DOHH2 (cell line): ENCODE data around the gene DMAC1.

Source experiments
- H3F3A ChIP-seq: fragments of 200-600 bp; sonication (generic), shearing (Covaris generic); 2 replicates; pipeline ENCODE4 v1.6.0; 2016; ENCODE audit warnings: antibody characterized with exemption, mild to moderate bottlenecking; ENCODE audit not compliant: control insufficient read depth, insufficient read depth
- H3K27ac ChIP-seq: fragments of 200-600 bp; sonication (generic); 2 replicates; pipeline ENCODE4 v1.5.1; 2014; ENCODE audit warnings: low read depth, mild to moderate bottlenecking, low read length, moderate library complexity
- H3K27me3 ChIP-seq: fragments of 200-600 bp; sonication (generic); 2 replicates; pipeline ENCODE4 v1.6.1; 2014; ENCODE audit warnings: mild to moderate bottlenecking, low read length, mixed read lengths; ENCODE audit not compliant: control insufficient read depth
- H3K36me3 ChIP-seq: fragments of 200-600 bp; sonication (generic); 2 replicates; pipeline ENCODE4 v1.6.1; 2014; ENCODE audit warnings: mild to moderate bottlenecking, low read length, moderate library complexity, mixed read lengths; ENCODE audit not compliant: control insufficient read depth
- H3K4me1 ChIP-seq: fragments of 200-600 bp; sonication (generic); 2 replicates; pipeline ENCODE4 v1.6.1; 2014; ENCODE audit warnings: mild to moderate bottlenecking, low read length, mixed read lengths; ENCODE audit not compliant: control insufficient read depth
- H3K4me2 ChIP-seq: fragments of 200-600 bp; sonication (generic); 2 replicates; pipeline ENCODE4 v1.6.0; 2014; ENCODE audit warnings: mild to moderate bottlenecking, low read length, moderate library complexity
- H3K4me3 ChIP-seq: fragments of 200-600 bp; sonication (generic); 2 replicates; pipeline ENCODE4 v1.5.1; 2014; ENCODE audit warnings: mild to moderate bottlenecking, low read length, mixed read lengths
- H3K79me2 ChIP-seq: fragments of 200-600 bp; sonication (generic); 2 replicates; pipeline ENCODE4 v1.6.1; 2014; ENCODE audit warnings: mild to moderate bottlenecking, low read length, mixed read lengths; ENCODE audit not compliant: control insufficient read depth
- H3K9me2 ChIP-seq: fragments of 200-600 bp; sonication (generic); replicated peaks from 2 replicates; pipeline ENCODE4 v1.6.1; 2014; ENCODE audit warnings: mild to moderate bottlenecking, low read length, mixed read lengths; ENCODE audit not compliant: control insufficient read depth
- H3K9me3 ChIP-seq: fragments of 200-600 bp; sonication (generic); 2 replicates; pipeline ENCODE4 v1.6.1; 2014; ENCODE audit warnings: antibody characterized with exemption, low read length, mixed read lengths; ENCODE audit not compliant: control insufficient read depth, insufficient read depth
- H4K20me1 ChIP-seq: fragments of 200-600 bp; sonication (generic); 2 replicates; pipeline ENCODE4 v1.6.0; 2014; ENCODE audit warnings: low read depth, mild to moderate bottlenecking, antibody characterized with exemption, low read length, moderate library complexity; ENCODE audit not compliant: control insufficient read depth, insufficient read depth
- EZH2phosphoT487 ChIP-seq: fragments of 200-600 bp; sonication (generic); IDR thresholded peaks from 2 replicates; pipeline ENCODE4 v1.6.1; 2017; ENCODE audit warnings: borderline replicate concordance, mild to moderate bottlenecking, antibody characterized with exemption, low read length, moderate library complexity, mixed read lengths
- TF ChIP-seq, protein P1 (sequence below): fragments of 200-600 bp; sonication (generic); IDR thresholded peaks from one replicate; pipeline ENCODE4 v1.5.1; 2014; ENCODE audit warnings: antibody characterized with exemption, mild to moderate bottlenecking, low read depth, low read length; ENCODE audit not compliant: poor library complexity, severe bottlenecking

Gene DMAC1

DNA sequence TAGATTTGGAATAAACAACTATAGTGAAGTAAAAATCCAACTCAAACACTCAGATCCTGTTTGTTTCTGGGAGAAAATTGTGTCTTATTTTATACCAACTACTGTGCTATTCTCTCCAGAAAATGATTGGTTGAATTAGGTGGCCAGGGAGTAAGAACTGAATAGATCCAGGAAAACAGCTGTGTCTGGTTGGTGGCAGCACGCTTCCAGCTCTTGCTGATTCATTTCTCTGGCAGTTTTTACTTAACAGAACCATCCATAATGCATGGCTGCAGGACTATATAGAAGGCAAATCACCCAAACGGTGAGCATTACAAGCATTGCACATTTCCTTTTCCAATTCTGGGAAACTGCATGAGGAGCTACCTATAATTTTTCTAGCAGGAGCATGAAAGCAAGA is 29.5 kb downstream of the DMAC1 start:
- H3K9me3 ChIP-seq, result no peaks in the 10 kb centered on the region
- no peaks in the 10 kb centered on the region for H3F3A ChIP-seq
- H3K79me2 ChIP-seq, result no peaks in the 10 kb centered on the region

GRCh38 chr9:7762600-7762999 is 37.0 kb downstream of the DMAC1 start:
- no peak for TF ChIP-seq EZH2phosphoT487
- TF ChIP-seq, protein P1, sequence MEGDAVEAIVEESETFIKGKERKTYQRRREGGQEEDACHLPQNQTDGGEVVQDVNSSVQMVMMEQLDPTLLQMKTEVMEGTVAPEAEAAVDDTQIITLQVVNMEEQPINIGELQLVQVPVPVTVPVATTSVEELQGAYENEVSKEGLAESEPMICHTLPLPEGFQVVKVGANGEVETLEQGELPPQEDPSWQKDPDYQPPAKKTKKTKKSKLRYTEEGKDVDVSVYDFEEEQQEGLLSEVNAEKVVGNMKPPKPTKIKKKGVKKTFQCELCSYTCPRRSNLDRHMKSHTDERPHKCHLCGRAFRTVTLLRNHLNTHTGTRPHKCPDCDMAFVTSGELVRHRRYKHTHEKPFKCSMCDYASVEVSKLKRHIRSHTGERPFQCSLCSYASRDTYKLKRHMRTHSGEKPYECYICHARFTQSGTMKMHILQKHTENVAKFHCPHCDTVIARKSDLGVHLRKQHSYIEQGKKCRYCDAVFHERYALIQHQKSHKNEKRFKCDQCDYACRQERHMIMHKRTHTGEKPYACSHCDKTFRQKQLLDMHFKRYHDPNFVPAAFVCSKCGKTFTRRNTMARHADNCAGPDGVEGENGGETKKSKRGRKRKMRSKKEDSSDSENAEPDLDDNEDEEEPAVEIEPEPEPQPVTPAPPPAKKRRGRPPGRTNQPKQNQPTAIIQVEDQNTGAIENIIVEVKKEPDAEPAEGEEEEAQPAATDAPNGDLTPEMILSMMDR, result no peak
- no peak overlapping the region for H3K27ac ChIP-seq
- no peaks in the 10 kb centered on the region for H4K20me1 ChIP-seq
- no peaks in the 10 kb centered on the region for H3K9me3 ChIP-seq
- no peak overlapping the region for H3K4me2 ChIP-seq
- H3K36me3 ChIP-seq, result no peaks in the 10 kb centered on the region
- no peaks in the 10 kb centered on the region for H3K79me2 ChIP-seq
- no peaks in the 10 kb centered on the region for H3K4me1 ChIP-seq
- H3K27me3 ChIP-seq, result no peaks in the 10 kb centered on the region
- no peaks in the 10 kb centered on the region; the same call in 1 of the 2 replicates for H3K9me2 ChIP-seq
- H3F3A ChIP-seq, result no peaks in the 10 kb centered on the region
- no peak overlapping the region for H3K4me3 ChIP-seq

More for the DNA sequence above, 29.5 kb downstream of the DMAC1 start:
- H3K9me2 ChIP-seq, result no peaks in the 10 kb centered on the region; the same call in 1 of the 2 replicates
- TF ChIP-seq EZH2phosphoT487, result no peak
- TF ChIP-seq, protein P1, result no peak
- H4K20me1 ChIP-seq, result no peaks in the 10 kb centered on the region
- no peak overlapping the region for H3K4me2 ChIP-seq
- H3K27ac ChIP-seq, result no peak overlapping the region
- H3K27me3 ChIP-seq, result peaks cover 2% of the 10 kb centered on the region; the same call in 1 of the 2 replicates
- H3K36me3 ChIP-seq, result no peaks in the 10 kb centered on the region
- no peaks in the 10 kb centered on the region for H3K4me1 ChIP-seq
- H3K4me3 ChIP-seq, result no peak overlapping the region

DNA sequence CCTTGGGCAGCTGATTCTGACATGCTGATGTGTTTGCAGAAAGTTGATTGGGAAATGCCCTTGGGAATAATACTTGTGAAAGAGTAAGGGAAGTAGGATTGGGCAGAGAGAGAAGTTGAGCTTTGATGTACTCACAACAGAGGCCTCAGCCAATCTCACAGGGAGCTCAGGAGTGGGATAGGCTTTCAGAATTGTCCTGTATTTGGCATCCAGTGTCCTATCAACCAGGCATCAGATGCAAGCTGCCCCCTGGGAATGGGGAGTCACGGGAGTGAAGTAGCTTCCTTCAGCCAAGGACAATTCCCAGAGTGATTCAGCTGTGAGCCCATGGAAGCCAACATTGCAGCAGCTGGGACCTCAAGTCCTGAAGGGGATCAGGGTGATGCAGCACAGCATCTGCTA is 39.6 kb downstream of the DMAC1 start:
- Histone ChIP-seq H3K36me3 (no peaks in the 10 kb centered on the region), H3K27me3 (no peaks in the 10 kb centered on the region), H3K79me2 (no peaks in the 10 kb centered on the region), H4K20me1 (no peaks in the 10 kb centered on the region), H3K4me3 (no peak overlapping the region), H3K9me3 (no peaks in the 10 kb centered on the region), H3K4me1 (no peaks in the 10 kb centered on the region), H3K27ac (no peak overlapping the region), H3K9me2 (no peaks in the 10 kb centered on the region), H3K4me2 (no peak overlapping the region), H3F3A (no peaks in the 10 kb centered on the region)
- TF ChIP-seq, protein P1, result no peak
- no peak for TF ChIP-seq EZH2phosphoT487
